GM18858 (cell line): Measurements from ENCODE around the gene ARL14.

Source experiments
- ATAC-seq: cut with Tn5 transposase; IDR thresholded peaks from one replicate; pipeline ENCODE4 v1.9.1; 2021; ENCODE audit not compliant: unreplicated experiment

Gene ARL14

DNA sequence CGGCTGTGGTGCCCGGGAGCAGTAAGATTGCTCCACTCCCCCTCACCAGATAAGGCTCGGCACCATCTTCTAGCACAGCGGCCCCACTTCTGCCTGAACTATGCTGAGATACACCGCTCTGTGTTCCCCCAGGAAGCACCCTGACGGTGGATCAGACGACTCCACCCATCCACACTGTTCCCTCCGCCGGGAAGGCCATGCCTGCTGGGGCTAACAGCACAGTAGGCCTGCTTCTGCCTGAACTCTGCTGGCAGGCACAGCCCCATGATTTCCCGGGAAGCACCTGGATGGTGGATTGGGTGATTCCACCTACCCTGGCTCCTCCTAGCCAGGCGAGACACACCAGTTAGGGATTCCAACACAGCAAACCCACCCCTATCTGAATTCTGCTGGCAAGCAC lies 42.8 kb downstream of the ARL14 start:
- no peak for ATAC-seq

GRCh38 chr3:160720123-160720746 lies 43.3 kb downstream of the ARL14 start:
- ATAC-seq = no peak

DNA sequence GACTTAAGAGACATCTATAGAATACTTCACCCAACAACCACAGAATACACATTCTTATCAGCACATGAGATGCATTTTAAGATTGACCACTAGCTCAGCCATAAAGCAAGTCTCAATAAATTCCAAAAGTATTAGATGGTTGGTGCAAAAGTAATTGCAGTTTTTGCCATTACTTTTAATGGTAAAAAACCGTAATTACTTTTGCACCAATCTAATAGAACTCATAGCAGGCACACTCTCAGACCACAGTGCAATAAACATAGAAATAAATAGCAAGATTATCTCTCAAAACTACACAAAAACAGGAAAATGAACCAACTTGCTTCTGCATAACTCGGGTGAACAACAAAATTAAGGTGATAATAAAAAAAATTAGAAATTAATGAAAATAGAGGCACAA lies 45.4 kb downstream of the ARL14 start:
- ATAC-seq = no peak

GRCh38 chr3:160725338-160725737 lies 48.4 kb downstream of the ARL14 start:
- no peak for ATAC-seq
